Renal cortex interstitium (tissue), 11 donors: ENCODE data around the gene CD101. TPM values are rescaled to one million over a fixed set of nuclear protein-coding genes. Genes with fewer than 3 reads are reported as not detected.

ENCODE experiments used
- DNase-seq, 11 donors: peaks; one replicate each; pipeline ENCODE4 v3.0.0-alpha.2; 2013; ENCODE audit warnings: low read depth in 9 of 11, low spot score in 4 of 11; ENCODE audit errors: extremely low read depth in 1 of 11
- polyA plus RNA-seq, 3 donors: library from polyadenylated mRNA; unstranded; fragments of 120-200 nt; gene quantifications; one replicate each; pipeline ENCODE4 v1.2.1, GENCODE V29; 2013; ENCODE audit not compliant: insufficient read length in 3 of 3

The CD101 gene
- polyA plus RNA-seq, 3 donors: 1.9 to 2.5 (median 2.0) TPM

DNA sequence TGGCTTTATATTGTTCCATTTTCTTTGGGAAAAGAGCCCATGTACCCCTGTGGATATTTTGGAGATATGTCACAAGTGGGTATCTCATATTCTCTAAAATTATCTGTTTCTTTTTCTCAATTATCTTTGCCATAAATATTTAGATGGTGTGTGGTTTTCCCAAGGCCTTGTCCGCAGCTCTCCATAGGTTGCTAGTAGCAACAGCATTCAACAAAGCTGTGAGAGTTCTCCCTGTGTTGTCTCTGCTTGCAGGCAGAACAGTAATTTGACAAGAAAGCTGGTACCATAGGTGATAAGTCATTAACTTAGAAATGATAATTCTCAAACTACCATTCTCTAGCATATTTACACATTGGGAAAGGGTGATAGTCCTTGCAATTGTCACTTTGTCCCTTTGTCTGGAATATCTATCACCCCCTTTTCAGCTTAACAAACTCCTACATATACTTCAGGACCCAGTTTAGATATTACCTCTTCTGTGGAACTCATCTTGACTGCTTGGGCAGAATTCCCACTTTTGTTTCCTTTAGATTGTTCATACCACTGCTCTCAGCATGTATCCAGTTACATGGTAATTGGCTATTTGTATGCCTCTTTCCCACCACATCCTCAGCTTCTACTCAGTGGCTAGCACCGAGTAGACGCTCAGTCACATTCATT lies 8.9 kb downstream of the CD101 start:
- DNase-seq: no peak

- no peak for DNase-seq
Measured at GRCh38 chr1:117011334-117011733, 9.8 kb downstream of the CD101 start.

GRCh38 chr1:117013309-117013858 lies 11.8 kb downstream of the CD101 start:
- DNase-seq: peak in 10 of 11 donors; percentile 10 to 60 (median 24)

- no peak for DNase-seq
Measured at GRCh38 chr1:117014209-117014608, 12.6 kb downstream of the CD101 start.

DNA sequence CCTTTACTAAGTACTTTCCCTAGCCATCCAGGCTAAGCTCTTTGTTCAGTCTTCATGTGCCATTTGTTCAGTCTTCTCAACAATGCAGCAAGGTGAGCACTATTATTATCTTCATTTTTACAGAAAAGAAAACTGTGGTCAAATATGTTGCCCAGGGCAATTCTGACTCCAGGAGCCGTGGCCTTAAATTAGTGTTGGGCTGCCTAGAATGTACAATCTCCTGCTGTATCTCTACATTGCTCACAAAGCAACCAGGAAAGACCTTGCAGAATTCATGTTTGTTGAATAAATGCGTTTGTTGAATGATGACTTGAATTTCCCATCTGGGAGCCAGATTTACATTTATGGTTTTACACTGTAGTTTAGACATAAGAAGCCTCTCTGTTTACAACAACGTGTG lies 14.2 kb downstream of the CD101 start:
- no peak for DNase-seq

- no peak for DNase-seq
Measured at GRCh38 chr1:117017062-117017461, 15.5 kb downstream of the CD101 start.

DNA sequence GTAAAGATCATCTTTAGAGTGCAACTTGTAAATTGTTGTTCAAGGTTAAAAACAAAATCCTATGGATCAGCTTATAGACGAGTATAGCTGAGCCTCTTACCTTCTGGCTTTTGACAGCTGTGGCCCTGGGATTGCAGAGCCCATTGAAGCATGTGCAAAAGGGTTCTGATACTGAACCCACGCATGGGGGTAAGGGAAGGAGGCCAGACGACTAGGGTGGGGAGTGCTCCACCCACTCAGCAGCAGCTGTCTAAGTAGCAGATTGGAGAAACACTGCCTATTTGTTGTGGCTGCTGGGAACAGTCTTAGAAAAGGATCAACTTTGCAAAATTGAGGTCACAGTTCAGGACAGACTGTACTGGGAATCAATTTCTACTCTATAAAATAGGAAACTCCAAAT lies 16.1 kb downstream of the CD101 start:
- DNase-seq: no peak

GRCh38 chr1:117020526-117021156 lies 19.1 kb downstream of the CD101 start:
- DNase-seq: no peak

DNA sequence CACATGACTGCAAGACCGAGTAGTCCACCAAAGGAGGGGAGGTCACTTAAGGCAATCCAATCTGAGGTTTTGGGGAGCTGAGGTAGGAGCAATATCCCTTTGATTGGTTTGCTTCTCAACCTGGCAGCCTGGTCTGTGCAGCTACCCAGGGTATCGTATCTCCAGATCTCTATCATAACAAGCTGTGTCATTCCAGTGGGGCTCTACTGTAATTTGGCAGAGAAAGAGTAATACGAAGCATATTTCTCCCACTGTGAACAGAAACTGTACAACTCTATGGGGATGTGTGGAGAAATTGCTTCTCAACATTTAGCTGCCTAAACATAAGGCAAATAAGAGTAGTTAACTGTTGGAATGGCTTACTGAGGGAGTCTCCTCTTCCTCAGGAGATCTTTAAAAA lies 20.6 kb downstream of the CD101 start:
- no peak for DNase-seq

DNA sequence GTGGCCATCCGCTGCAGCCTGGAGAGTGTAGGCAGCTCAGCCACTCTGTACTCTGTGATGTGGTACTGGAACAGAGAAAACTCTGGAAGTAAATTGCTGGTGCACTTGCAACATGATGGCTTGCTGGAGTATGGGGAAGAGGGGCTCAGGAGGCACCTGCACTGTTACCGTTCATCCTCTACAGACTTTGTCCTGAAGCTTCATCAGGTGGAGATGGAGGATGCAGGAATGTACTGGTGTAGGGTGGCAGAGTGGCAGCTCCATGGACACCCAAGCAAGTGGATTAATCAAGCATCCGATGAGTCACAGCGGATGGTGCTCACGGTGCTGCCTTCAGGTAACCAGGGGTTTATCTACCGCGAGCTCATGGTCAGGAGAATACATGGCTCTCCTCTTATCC lies 24.0 kb downstream of the CD101 start:
- DNase-seq: no peak

- DNase-seq: no peak
Measured at GRCh38 chr1:117026361-117026760, 24.8 kb downstream of the CD101 start.

DNA sequence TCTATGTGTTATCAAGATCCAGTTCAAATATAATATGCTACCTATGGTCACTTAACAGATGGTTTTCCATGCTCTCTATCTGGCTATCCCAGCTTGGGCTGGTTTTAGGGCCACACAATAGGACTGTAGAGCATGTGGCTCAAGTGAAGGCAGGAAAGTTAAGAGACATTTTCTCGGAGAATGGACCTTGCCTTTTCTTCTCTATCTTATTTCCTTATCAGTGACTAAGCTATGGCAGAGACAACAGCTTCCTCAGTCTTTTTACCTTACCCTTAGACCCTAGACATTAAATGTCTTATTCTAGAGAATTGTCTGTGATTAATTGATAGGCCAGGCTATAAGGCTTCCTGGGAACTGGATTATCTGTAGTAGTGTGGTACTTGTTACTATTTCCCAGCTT lies 28.1 kb downstream of the CD101 start:
- DNase-seq: no peak

- DNase-seq: no peak
Measured at GRCh38 chr1:117030271-117030877, 28.8 kb downstream of the CD101 start.

DNA sequence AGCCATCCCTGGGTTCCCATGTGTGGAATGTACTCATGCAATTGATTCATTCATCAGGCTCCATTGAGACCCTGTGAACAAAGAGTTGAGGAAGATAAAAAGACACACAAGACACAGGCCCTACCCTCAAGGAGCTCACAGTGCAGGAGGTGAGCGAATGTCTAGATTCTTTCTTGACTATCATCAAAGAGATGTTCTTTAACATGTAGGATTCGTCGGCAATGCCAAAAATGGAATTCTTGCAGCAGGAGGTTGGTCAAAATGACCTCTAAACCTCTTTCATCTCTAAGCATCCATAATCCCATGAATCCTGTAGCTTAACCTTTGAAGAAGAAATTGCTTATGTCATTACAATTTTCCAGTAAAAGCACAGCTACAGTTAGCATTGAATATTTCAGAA lies 30.7 kb downstream of the CD101 start:
- no peak for DNase-seq

DNA sequence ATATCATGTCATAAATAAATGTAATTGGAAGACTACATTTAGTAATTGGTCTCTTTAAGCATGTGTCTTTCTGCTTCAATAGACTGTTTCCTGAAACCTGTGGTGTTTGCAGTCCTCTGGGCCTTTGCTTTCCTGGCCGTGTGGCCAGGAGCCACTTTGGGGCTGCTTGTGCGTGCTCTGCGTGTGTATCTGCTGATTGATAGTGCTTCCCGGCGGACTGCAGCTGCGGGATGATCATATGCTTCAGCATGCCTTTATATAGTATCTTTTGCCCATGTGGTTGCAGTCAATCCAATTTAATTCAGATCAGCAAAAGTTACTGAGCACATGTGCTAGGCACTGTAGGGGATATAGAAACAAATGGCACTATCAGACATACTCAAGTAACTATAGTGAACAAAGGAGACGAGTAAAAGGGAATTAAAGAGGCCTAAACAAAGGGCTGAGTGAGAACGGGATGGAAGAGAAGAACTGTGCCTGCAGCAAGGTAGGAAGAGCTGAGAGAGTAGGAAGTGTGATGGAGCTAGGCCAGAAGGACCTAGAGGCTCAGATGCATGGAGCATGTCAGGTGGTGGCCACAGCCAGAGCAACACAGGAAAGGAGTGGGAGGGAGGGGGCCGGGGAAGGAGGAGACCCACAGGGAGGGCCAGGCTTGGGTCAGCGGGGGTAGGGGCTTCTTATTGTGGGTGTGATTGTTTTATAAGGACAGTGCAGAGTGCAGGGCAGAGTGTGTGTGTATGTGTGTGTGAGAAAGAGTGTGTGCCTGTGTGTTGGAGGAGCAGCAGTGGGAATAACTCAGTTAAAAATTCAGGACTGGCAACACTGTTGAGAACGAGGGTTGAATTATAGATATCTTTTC lies 31.4 kb downstream of the CD101 start:
- no peak for DNase-seq

- no peak for DNase-seq
Measured at GRCh38 chr1:117033772-117034171, 32.2 kb downstream of the CD101 start.

- DNase-seq: no peak
Measured at GRCh38 chr1:117034791-117035290, 33.3 kb downstream of the CD101 start.

- peak in 8 of 11 donors; percentile 54 to 85 (median 66) for DNase-seq
Measured at GRCh38 chr1:117036018-117036461, 34.5 kb downstream of the CD101 start.

- no peak for DNase-seq
Measured at GRCh38 chr1:117037802-117038201, 36.2 kb downstream of the CD101 start.
